Motor neuron (in vitro differentiated cells): Measurements from ENCODE around the gene THBS4. TPM values are rescaled to one million over a fixed set of nuclear protein-coding genes. Genes with fewer than 3 reads are reported as not detected.

ENCODE experiments used
- ATAC-seq, 8 experiments: fragments of 200-7000 bp; cut with Tn5 transposase; replicated peaks in 6 of 8; 2 replicates each; pipeline ENCODE4 v1.8.0; 2021; ENCODE audit warnings: mild to moderate bottlenecking in 8 of 8, moderate library complexity in 8 of 8
- H3K27ac ChIP-seq, 2 donors: fragments of 250-450 bp; sonication (Bioruptor Pico); 2 replicates each; pipeline ENCODE4 v1.9.0; 2021; ENCODE audit warnings: antibody characterized with exemption in 2 of 2, mild to moderate bottlenecking in 2 of 2, moderate library complexity in 1 of 2
- H3K4me1 ChIP-seq, 2 donors: fragments of 250-450 bp; sonication (Bioruptor Pico); replicated peaks in 1 of 2; 2 replicates each; pipeline ENCODE4 v1.6.1; 2021; ENCODE audit warnings: antibody characterized with exemption in 2 of 2, mild to moderate bottlenecking in 2 of 2, moderate library complexity in 1 of 2
- H3K4me3 ChIP-seq, 5 donors: fragments of 250-450 bp; sonication (Bioruptor Pico); 2 replicates each; pipeline ENCODE4 v1.9.0; 2021; ENCODE audit warnings: antibody characterized with exemption in 5 of 5, mild to moderate bottlenecking in 5 of 5, moderate library complexity in 4 of 5
- WGBS, 10 experiments: fragments of 450-650 bp; shearing (Covaris generic); methylation state at CpG; one replicate each; pipeline ENCODE4 v1.0.0; 2022; 5-methylcytosine and 5-hydroxymethylcytosine counted together
- in situ Hi-C, 9 experiments: fragments of 400-800 bp; cut with MboI; loops; one replicate each; pipeline ENCODE4 v1.15.0; 2021; ENCODE audit warnings: low sequenced_read_pairs in 9 of 9, low pct_unique_long_range_greater_than_20kb in 2 of 9; ENCODE audit not compliant: unreplicated experiment in 9 of 9
- total RNA-seq, 8 experiments: library from RNA; unstranded; fragments of 300-600 nt; gene quantifications; 2 replicates each; pipeline versions ENCODE4 v1.2.3 to v1.2.4, GENCODE V29; 2022

THBS4 gene
- total RNA-seq, 8 experiments from 2014 or later: 3.9 to 21.1 (median 10.3) TPM

DNA sequence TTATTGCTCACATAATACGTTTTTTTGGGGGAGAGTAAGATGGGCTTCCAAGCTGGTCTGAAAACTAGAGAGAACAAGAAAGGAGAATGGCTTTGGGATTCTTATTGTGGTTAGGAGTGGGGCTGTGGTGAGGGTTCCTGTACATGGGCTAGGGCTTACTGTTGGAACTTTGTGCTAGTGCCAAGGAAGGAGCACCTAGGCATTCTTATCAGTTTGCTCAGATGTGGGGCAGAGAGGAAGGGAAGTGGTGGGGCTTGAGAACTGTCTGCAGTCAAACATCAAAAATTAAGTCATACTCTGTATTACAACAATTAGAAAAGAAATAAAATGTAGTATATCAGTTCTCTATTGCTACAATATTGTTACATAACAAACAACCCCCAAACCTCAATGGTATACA, 4.0 kb upstream of the THBS4 start:
- H3K27ac ChIP-seq: no peak overlapping the region
- in situ Hi-C loops: no loop called here
- ATAC-seq: no peak
- no peaks in the 10 kb centered on the region for H3K4me1 ChIP-seq
- 33 to 100% (median 60%) methylated on average over 1 of the region's 1 CpG; no CpG with 5 or more reads in 3 of the 10 experiments for WGBS, 10 experiments
- H3K4me3 ChIP-seq: no peak overlapping the region

DNA sequence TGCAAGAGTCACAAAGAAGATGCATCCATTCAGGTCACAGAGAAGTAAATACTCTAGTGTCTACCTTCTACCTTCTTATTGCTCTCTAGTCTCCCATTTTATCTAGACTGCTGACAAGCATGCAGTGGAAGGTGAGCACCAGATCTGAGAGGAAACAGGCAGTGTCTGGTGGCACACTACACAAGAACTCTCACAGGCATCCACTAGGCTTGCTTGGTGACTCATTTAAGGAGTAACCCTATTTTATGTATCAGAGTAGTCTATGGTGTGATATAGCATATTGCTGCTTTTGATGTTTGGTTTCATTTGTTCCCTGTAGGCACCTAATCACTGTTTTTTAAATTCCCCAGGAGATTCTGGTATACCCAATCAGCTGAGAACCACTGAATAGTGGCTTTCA, 1.6 kb upstream of the THBS4 start:
- H3K4me3 ChIP-seq: no peak overlapping the region
- in situ Hi-C loops: no loop called here
- H3K27ac ChIP-seq: no peak overlapping the region
- no peaks in the 10 kb centered on the region for H3K4me1 ChIP-seq
- peak in 2 of 8 experiments; percentile 70 to 87 for ATAC-seq

DNA sequence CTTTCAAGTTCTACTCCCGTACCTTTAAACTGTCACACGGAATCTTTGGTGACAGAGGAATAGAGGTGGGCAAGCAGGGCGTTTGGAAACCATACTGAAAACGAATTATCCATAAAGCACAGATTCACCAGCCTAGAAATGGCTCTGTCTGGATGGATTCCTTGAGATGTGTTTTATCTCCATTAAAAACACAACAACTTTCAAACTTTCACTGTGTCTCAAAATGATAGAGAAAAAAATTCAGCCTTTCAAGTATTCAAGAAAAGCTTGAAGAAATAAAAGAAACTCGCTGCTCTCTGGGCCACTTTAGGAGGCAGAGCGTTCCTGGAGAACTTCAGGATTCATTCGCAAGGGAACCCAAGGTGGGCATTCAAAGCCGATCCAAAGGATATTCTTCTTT, 589 bp upstream of the THBS4 start:
- peak overlapping the region in 1 of 5 donors; percentile 33 for H3K4me3 ChIP-seq
- ATAC-seq: no peak

DNA sequence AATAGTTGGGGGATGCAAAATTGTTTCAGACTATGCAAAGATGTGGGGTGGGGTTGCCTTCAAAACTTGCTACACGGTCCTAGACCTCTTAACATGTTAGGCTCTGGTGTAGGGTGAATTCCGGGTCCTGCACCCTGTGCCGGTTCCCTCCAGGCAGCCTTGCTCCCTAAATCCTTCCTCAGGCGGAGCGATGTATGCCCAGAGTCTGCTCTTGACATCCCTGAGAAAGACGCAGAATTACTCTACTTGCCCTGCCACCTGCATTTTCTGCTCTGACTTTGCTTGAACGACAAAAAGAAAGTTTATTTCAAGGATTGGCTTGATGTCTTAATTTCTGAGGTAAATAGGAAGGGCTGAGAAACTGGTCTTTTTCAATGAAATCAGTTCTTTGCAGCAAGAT, 691 bp downstream of the THBS4 start:
- no peak for ATAC-seq
- H3K4me3 ChIP-seq: no peak overlapping the region
- H3K27ac ChIP-seq: no peak overlapping the region
- in situ Hi-C loops: no loop called here
- H3K4me1 ChIP-seq: peaks cover 0 to 3% of the 10 kb centered on the region in 2 donors
- WGBS, 10 experiments: 60 to 100% (median 92%) methylated on average over 1 to 5 of the region's 7 CpGs; no CpG with 5 or more reads in 1 of the 10 experiments

More for the DNA sequence above, 589 bp upstream of the THBS4 start:
- in situ Hi-C loops: no loop called here
- Histone ChIP-seq H3K4me1 (peaks cover 0 to 2% of the 10 kb centered on the region in 2 donors), H3K27ac (no peak overlapping the region)
- 0 to 79% (median 45%) methylated on average over 1 to 8 of the region's 8 CpGs; no CpG with 5 or more reads in 1 of the 10 experiments for WGBS, 10 experiments

DNA sequence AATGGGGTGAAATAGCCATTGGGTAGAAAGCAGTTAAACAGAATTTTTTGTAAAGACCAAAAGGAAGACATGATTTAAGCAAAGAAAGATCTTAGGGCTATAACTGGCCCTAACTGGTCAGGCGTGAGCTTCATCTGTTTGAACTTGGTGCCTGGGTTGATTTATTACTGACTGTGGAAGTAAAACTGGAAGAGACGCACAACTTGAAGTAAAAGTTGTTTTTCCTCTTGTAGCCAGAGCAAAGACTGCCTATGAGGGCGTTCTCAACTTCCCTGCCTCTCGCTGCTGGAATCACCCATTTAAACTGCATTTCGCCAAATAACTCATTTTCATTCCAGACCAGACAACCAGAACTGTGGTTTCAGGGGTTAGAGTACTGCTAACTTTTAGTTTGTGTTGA, 1.5 kb downstream of the THBS4 start:
- in situ Hi-C loops: no loop called here
- peaks cover 0 to 3% of the 10 kb centered on the region in 2 donors for H3K4me1 ChIP-seq
- H3K4me3 ChIP-seq: no peak overlapping the region
- WGBS, 10 experiments: 67 to 100% (median 85%) methylated on average over 1 to 5 of the region's 5 CpGs; no CpG with 5 or more reads in 2 of the 10 experiments
- H3K27ac ChIP-seq: no peak overlapping the region
- ATAC-seq: no peak

DNA sequence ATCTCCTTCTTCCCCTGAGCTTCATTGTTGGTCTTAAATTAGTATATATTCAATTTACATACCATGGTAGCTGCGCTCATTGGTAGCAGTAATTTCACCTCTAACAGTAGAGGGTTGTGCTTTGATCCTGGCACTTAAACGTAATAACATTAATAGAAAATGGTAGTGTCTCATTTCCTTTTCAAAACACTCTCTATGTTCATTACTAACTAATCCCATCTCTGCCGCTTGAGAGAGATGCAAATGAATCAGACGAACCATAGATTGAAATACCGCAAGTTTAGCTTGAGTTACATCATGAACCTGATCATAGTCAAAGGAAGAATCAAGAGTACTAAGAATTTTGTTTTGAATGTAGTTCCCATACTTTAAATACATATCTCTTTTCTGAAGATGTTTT, 2.2 kb downstream of the THBS4 start:
- no peak overlapping the region for H3K27ac ChIP-seq
- in situ Hi-C loops: no loop called here
- H3K4me1 ChIP-seq: peaks cover 0 to 8% of the 10 kb centered on the region in 2 donors
- 81 to 95% (median 90%) methylated on average over 2 to 5 of the region's 5 CpGs; no CpG with 5 or more reads in 1 of the 10 experiments for WGBS, 10 experiments
- ATAC-seq: no peak
- H3K4me3 ChIP-seq: no peak overlapping the region

DNA sequence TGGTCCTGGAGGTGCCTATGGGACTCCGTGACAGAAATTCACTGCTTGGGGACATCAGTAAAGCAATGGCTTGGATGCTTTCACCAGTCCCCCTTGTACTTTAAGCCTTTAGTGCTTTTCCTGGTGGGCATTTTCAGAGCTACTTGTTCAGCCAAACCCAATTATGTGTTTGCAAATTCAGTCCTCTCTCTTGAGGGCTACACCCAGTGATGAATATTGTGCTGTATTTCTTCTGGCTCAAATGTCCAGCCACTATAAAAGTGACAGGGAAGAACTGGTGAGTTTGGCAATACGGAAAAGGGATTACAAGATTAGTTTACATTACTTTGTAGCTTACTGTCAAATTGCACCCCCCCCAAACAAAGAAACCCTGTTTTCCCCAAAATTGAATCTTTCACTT, 4.5 kb downstream of the THBS4 start:
- in situ Hi-C loops: no loop called here
- Histone ChIP-seq H3K27ac (no peak overlapping the region), H3K4me3 (no peak overlapping the region), H3K4me1 (peaks cover 0 to 8% of the 10 kb centered on the region in 2 donors)
- peak in 3 of 8 experiments; percentile 78 to 92 (median 91) for ATAC-seq
- WGBS, 10 experiments: 7 to 92% (median 77%) methylated on average over 1 to 2 of the region's 2 CpGs; no CpG with 5 or more reads in 2 of the 10 experiments

DNA sequence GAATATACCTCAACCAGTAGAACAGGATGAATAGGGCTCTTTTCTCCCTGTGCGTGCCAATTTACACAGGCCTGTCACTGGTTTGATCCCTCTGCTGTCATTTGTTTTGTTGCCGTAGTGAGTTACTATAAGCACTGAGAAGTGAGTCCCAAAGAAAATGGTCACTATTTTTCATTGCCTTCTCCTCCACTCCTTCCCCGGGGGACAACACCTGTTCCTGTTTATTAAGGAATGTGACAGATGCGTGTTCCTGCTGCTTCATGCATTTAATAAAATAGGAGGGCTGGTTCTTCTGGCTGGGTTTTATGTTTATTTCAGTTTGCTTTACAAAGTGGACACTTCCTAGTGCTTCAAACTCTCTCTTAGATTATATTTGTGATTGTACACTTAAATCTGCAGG, 6.4 kb downstream of the THBS4 start:
- in situ Hi-C loops: no loop called here
- peaks cover 0 to 8% of the 10 kb centered on the region in 2 donors for H3K4me1 ChIP-seq
- no peak overlapping the region for H3K27ac ChIP-seq
- ATAC-seq: peak in 3 of 8 experiments; percentile 35 to 63 (median 41)
- 0 to 89% (median 53%) methylated on average over 1 to 4 of the region's 4 CpGs; no CpG with 5 or more reads in 2 of the 10 experiments for WGBS, 10 experiments
- no peak overlapping the region for H3K4me3 ChIP-seq

DNA sequence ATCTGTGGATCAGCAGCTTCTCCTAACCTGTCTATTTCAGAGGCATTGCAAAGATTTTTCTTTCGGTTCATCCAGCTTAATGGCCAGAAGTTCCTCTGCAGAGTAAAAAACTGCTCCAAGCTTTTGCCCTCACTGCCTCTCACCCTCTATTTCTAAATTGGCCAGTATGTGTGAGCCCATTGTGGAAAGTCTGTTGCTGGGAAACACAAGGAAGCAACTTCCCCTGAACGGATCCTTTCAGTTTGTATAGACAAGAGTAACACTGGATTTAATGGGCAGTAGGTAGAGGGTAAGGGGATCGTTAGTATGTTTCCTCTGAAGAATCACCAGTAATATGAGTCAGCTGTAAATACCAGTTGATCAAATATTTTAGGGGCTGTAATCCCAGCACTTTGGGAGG, 7.2 kb downstream of the THBS4 start:
- in situ Hi-C loops: no loop called here
- WGBS, 10 experiments: 11 to 86% (median 49%) methylated on average over 1 to 3 of the region's 3 CpGs; no CpG with 5 or more reads in 3 of the 10 experiments
- Histone ChIP-seq H3K27ac (no peak overlapping the region), H3K4me1 (peaks cover 0 to 8% of the 10 kb centered on the region in 2 donors), H3K4me3 (no peak overlapping the region)
- ATAC-seq: peak in 3 of 8 experiments; percentile 44 to 87 (median 55)

DNA sequence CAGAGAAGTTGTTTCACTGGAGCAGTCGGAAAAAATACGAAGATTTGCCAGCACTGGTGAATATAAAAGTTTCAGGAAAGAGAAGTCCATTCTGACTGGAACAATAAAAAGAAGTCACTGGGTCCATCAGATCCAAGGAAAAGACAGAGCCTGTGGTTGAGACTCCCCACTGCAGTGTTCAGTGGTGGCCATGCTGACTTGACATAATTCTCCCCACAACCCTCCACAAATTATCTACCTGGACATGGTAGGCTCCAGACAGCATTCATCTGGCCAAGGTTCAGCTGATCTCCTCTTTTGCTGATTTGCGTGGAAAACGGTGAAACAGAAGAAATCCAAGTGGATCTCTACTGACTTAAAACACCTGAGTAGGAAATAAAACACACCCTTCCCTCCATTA, 8.0 kb downstream of the THBS4 start:
- 34 to 100% (median 88%) methylated on average over 2 to 4 of the region's 4 CpGs for WGBS, 10 experiments
- Histone ChIP-seq H3K27ac (no peak overlapping the region), H3K4me3 (no peak overlapping the region), H3K4me1 (peaks cover 0 to 8% of the 10 kb centered on the region in 2 donors)
- in situ Hi-C loops: no loop called here
- ATAC-seq: no peak

DNA sequence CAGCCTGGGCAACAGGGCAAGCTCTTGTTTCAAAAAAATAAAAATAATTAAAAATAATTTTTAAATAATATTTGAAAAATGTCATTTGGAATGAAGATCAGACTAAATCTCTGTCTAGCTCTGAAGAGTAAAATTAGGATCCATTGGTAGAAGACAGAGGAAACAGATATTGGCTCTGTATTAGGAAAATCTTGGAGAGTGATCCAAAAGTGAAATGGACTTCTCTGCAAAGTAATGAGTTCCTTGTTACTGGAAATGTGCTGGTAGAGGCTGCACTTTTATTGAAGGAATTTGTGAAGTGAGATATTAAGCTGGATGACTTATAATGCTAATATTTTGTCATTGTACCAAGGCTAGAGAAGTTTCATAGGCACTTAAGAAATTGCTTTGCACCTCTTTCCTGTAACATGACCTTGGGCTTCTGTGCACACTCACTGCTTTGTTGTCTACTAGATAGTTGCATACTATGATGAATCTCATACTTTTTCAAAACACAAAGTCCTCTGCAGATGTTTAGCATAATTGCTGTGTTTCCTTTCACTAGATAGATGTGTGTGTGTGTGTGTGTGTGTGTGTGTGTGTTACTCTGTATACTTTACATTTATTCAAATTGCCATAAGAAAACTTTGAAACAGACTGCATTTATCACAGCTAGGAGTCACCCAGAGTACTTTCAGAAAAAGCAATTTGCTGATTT, 13.1 kb downstream of the THBS4 start:
- Histone ChIP-seq H3K4me3 (no peak overlapping the region), H3K4me1 (peaks cover 0 to 11% of the 10 kb centered on the region in 2 donors), H3K27ac (no peak overlapping the region)
- in situ Hi-C loops: no loop called here
- peak in 4 of 8 experiments; percentile 60 to 88 (median 70) for ATAC-seq

DNA sequence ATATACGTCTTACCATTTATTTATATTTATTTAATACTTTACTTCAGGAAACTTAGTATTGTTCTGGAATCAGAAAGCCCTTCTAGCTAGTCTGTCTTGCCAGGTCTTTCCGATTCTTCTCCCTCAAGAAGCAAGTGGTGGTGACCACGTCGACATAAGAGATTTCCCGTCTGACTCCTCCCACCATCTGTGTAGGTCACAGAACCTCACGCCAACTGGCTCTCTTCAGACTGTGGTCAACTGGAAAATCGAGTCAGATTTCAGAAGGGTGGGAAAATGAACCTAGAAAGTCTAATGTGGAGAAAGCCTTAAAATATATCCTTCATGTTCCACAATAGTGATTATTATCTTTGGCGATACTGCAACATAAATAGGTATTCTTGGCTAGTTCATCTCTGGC, 17.3 kb downstream of the THBS4 start:
- peaks cover 0 to 11% of the 10 kb centered on the region in 2 donors for H3K4me1 ChIP-seq
- in situ Hi-C loops: no loop called here
- WGBS, 10 experiments: 69 to 100% (median 88%) methylated on average over 3 to 8 of the region's 8 CpGs

DNA sequence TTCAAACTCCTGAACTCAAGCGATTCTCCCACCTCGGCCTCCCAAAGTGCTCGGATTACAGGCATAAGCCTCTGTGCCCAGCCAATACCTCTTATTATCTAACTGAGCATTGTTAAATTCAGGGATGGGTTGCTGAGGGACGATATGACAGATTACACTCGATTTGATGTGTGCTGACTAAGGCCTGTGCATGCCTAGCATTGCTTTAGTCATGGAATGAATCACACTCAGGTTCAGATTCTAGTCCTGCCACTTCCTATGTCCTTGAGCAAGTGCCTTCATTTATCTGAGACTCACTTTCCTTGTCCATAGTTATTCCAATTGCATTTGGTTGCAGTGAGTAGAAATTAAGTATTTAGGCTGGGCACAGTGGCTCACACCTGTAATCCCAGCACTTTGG, 19.5 kb downstream of the THBS4 start:
- in situ Hi-C loops: no loop called here
- ATAC-seq: peak in 1 of 8 experiments; percentile 21
- Histone ChIP-seq H3K27ac (no peak overlapping the region), H3K4me3 (no peak overlapping the region), H3K4me1 (peaks cover 0 to 6% of the 10 kb centered on the region in 2 donors)
- WGBS, 10 experiments: 27 to 100% (median 89%) methylated on average over 1 to 5 of the region's 5 CpGs; no CpG with 5 or more reads in 2 of the 10 experiments

More for the DNA sequence above, 17.3 kb downstream of the THBS4 start:
- no peak overlapping the region for H3K4me3 ChIP-seq
- no peak overlapping the region for H3K27ac ChIP-seq
- ATAC-seq: no peak
